ENCODE results near the gene RANBP3.
"Not testable (repeated sequence)": the region's sequence is repeated elsewhere in the genome, so short reads cannot be mapped to it uniquely, and the experiment has no call there.

Gene RANBP3

GRCh38 chr19:5977785-5978605, at the start of gene RANBP3:
Gene RANBP3, minus strand, starts transcription at chr19:5978140. Its CDS starts 58 bp downstream, at chr19:5978082.
- peak; percentile 89 for TF ChIP-seq POLR2A (IDR thresholded peaks at IDR 0.05; ENCODE audit: low read length)
- TF ChIP-seq GATA1 (IDR thresholded peaks at IDR 0.05; ENCODE audit: low read depth, low read length): no peak
- DNase-seq: peak; percentile 100

DNA sequence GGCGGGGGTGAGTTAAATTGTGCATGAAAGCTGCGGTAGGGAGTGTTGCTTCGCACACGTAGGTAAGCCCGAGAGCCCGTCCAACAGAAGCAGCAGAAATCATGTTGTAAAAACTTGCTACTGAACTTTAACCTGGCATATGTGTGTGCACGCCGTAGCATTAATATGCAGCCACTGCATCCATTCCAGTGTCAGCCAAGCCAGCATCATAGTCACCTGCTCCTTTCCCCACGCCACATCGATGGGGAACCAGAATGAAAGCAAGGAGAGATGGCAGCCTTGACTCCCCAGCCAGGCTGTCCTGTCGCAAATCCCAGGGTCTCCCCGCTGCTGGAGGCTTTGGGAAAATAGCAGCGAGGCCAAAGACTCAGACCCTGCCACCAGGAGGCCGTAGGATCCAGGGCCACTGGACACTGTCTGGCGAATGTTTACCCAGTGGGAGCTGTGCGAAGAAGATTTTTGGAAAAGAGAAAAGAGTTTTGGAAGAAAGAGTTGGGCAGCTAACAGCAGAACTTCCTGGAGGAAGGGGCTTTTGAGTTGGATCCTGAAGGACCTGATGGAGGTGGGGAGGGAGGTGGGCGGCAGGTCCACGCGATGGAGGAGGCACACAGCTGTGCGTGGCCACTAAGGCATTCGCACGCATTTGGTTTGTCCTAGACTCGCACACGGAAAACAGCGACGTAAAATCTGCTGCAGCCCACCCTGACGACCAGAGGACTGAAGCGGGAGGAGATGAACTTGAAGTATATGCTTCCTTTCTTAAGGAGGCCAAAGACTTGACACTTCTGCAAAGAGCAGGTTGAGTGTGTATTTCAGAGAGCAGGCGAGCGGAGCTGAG, 48.7 kb upstream of the RANBP3 start:
- no peak for DNase-seq
- TF ChIP-seq POLR2A (IDR thresholded peaks at IDR 0.05; ENCODE audit: low read length) (no peak), GATA1 (IDR thresholded peaks at IDR 0.05; ENCODE audit: low read depth, low read length) (no peak)

GRCh38 chr19:6024756-6025155, 46.8 kb upstream of the RANBP3 start:
- DNase-seq: not testable (repeated sequence)

DNA sequence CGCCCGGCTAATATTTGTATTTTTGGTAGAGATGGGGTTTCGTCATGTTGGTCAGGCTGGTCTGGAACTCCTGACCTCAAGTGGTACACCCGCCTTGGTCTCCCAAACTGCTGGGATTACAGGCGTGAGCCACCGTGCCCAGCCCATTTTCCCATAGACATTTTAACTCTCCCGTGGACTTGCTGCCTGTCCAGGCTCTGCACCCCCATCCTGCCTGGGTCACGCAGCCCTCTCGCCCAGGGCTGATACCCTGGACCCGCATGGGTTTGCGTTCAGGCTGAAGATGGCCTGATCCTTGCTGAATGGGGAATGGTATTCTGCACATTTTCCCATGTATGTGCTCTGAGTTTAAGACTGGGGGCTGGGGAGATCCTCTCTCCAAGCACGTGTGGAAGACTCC, 46.0 kb upstream of the RANBP3 start:
- DNase-seq: no peak
- TF ChIP-seq POLR2A (IDR thresholded peaks at IDR 0.05; ENCODE audit: low read length) (no peak), GATA1 (IDR thresholded peaks at IDR 0.05; ENCODE audit: low read depth, low read length) (no peak)

DNA sequence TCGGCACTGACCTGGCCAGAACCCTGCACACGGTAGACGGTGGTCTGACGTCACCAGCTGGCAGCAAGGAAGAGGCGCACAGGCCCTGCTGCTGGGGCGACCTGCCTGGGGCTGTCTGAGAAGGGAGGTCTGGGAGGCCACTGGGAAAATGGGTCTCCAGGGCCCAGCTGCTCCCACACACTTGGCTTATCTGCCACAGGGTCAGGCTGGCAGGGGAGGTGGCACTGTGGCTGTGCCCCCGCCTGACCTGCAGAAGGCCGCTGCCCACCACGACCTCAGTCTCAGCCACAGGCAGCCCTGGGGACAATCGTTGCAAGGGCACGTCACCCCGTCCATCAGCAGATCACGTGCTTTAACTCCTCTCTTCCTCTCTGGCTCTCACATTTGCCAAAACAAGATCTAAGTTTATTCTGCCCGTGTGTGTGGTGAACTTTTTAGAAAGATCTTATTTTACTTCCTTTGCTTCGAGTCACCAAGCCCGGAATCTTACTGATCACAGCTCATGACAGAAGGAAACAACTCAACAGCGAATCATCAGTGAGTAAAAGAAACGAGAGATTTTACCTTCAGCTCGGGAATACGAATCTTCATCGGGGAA, 45.2 kb upstream of the RANBP3 start:
- no peak for DNase-seq
- TF ChIP-seq GATA1 (IDR thresholded peaks at IDR 0.05; ENCODE audit: low read depth, low read length) (no peak), POLR2A (IDR thresholded peaks at IDR 0.05; ENCODE audit: low read length) (no peak)

DNA sequence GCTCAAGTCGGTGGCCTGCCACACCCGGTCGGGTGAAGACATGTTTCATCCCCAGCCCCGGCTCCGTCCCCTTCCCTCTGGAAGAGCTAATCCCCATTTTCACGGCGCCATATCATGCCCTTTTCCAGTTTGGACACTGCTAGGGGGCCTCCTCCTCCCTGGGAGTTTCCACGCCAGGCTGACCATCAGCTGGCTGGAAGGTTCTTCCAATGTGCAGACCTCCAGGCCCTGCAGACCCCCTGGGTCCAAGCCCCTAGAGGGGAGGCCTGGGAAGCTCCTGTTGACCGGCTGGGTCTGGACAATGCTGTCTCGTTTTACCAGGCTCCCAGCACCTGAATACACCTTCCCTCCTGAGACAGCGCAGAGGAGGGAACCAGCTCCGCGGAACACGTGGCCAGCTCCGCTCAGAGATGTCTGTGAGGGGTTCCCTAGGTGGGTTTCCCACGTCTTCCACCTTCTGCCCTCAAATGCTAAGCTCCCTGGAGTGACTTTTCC, 44.7 kb upstream of the RANBP3 start:
- no peak for DNase-seq
- TF ChIP-seq POLR2A (IDR thresholded peaks at IDR 0.05; ENCODE audit: low read length) (no peak), GATA1 (IDR thresholded peaks at IDR 0.05; ENCODE audit: low read depth, low read length) (no peak)

DNA sequence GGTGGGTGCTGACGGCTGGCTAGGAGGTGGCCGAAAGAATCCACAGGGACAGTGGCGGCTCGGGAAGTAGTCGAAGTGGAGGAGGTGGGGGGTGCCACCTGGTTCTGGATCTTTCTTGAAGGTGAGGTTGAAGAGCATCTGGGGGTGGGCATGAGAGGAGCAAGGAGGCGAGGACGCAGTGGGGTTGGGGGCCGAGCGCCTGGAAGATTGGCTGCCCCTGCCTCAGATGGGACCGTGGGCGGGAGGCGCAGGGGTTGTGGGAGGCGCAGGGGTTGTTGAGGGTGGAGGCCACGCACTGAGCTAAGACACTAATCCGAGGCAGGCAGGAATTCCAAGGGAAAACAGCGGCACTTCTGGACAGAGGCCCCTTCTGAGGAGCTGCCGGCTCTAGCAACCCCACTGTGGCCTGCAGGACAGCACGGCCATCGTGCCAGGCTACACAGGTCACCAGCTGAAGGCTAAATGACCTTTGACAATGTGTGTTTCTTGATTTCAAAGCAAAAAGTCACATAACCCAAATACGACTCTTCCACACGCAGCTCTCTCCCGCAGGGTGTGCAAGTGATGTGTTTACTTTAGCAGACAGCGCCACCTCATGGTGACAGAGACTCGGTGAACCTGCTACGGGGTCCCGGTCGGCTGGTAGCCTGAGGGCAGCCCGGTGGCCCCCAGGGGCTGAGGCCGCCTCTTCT, 44.1 kb upstream of the RANBP3 start:
- peak; percentile 82 to 89 for DNase-seq
- no peak for TF ChIP-seq POLR2A (IDR thresholded peaks at IDR 0.05; ENCODE audit: low read length)
- no peak for TF ChIP-seq GATA1 (IDR thresholded peaks at IDR 0.05; ENCODE audit: low read depth, low read length)

GRCh38 chr19:6020972-6021805, 43.2 kb upstream of the RANBP3 start:
- no peak for DNase-seq
- no peak for TF ChIP-seq GATA1 (IDR thresholded peaks at IDR 0.05; ENCODE audit: low read depth, low read length)
- no peak for TF ChIP-seq POLR2A (IDR thresholded peaks at IDR 0.05; ENCODE audit: low read length)

DNA sequence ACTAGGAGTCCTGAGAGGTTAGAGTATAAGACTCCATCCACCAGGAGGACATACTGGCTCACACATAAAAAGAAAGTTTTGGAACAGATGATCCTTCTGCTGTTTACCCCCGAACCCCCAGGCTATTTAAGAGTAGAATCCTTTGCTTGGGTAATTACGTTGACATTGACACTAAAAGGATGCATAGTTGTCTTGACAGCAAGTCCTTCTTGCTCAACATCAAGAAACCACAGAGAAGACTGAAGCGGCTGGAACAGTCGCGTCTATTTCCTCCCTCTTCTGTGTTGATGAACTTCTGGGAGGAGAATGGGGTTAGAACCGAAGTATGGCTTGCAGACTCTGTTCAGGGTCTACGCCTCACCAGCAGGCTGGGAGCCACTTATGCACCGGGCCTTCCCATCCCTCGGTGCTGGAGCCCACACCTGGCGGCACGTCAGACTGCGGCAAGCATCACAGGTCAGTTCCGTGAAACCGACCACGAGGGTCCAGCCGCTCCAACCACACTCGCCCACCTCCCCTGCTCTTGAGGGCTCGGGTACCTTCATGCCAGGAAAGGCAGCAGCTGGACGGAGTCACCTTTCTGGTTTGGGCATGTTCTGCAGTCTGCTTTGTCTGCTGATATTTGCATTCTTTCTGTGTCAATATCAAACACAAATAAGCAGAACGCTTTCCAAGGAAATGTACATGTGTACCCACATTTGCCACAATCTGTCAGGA, 42.4 kb upstream of the RANBP3 start:
- TF ChIP-seq GATA1 (IDR thresholded peaks at IDR 0.05; ENCODE audit: low read depth, low read length): no peak
- TF ChIP-seq POLR2A (IDR thresholded peaks at IDR 0.05; ENCODE audit: low read length): no peak
- no peak for DNase-seq

- no peak for TF ChIP-seq GATA1 (IDR thresholded peaks at IDR 0.05; ENCODE audit: low read depth, low read length)
- no peak for TF ChIP-seq POLR2A (IDR thresholded peaks at IDR 0.05; ENCODE audit: low read length)
- DNase-seq: peak in 1 of 2 experiments; percentile 11
Measured at GRCh38 chr19:6018786-6019185, 40.8 kb upstream of the RANBP3 start.

DNA sequence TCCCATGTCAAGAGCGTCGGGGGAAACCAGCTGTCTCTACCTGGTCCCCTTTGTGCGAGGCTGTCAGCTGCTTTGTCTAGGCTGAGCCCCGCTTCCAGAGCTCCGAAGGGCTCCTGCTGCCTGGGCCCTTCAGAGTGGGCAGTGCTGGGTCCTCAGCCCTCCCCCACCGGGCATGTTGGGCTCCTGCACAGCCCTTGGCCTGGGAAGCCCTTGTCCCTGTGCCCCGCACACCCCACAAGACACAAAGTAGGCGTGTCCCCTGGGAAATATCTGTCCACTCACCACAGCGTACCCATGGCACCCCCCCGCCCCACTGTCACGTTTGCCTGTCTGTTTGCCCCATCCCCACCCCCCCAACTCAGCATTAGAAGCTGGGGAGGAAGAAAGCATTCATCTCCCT, 39.6 kb upstream of the RANBP3 start:
- DNase-seq: no peak
- TF ChIP-seq POLR2A (IDR thresholded peaks at IDR 0.05; ENCODE audit: low read length): no peak

DNA sequence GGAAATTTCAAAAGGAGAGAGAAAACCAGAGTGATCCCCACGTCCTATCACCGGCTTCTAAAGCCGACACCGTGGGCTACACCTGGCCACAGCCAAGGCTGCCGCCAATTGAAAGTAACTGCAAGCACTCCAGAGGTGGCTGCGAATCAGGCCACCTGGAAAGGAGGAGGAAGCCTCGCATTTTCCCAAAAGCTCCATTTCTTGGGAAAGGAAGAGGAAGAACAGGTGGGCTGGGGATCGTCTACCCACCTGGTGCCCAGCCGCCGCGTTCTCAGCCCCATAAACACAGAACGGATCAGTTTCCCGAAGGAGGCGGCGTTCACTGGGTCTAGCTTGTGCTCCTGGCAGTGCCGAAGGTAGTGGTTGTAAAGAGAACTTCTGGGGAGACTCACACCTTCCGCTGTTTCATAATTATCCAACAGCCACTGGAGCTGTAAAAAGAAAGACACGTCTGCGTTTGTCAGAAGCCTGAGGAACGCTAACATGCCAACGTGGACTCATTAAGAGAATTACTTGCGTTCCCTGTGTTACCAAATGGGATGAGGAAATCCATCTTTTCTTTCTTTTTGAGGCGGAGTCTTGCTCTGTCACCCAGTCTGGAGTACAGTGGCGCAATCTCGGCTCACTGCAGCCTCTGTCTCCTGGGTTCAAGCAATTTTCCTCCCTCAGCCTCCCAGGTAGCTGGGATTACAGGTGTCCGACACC, 38.1 kb upstream of the RANBP3 start:
- TF ChIP-seq POLR2A (IDR thresholded peaks at IDR 0.05; ENCODE audit: low read length): no peak
- TF ChIP-seq GATA1 (IDR thresholded peaks at IDR 0.05; ENCODE audit: low read depth, low read length): no peak
- DNase-seq: no peak
